Lung (tissue), 12 donors: Measurements from ENCODE around the gene ASTN2. TPM values are rescaled to one million over a fixed set of nuclear protein-coding genes. Genes with fewer than 3 reads are reported as not detected.
A peak's percentile ranks its signal among the peaks of the same experiment; 100 is the strongest.

Experiments
- ATAC-seq: fragments of 200-7000 bp; cut with Tn5 transposase; one replicate; pipeline ENCODE4 v1.9.1; 2020; ENCODE audit warnings: moderate number of reproducible peaks; ENCODE audit not compliant: insufficient read depth, low FRiP score
- DNase-seq, 3 donors: peaks; one replicate each; pipeline ENCODE4 v3.0.0-alpha.2; 2013 to 2017
- H3K27ac ChIP-seq, 2 donors: one replicate each; pipeline ENCODE4 v1.5.1; 2013; ENCODE audit warnings: mild to moderate bottlenecking in 2 of 2, moderate library complexity in 2 of 2, control low read depth in 1 of 2, inconsistent platforms in 1 of 2, low read depth in 1 of 2, low read length in 1 of 2
- H3K27me3 ChIP-seq, 3 donors: one replicate each; pipeline ENCODE4 v1.5.1; 2013; ENCODE audit warnings: low read length in 2 of 3; ENCODE audit not compliant: control insufficient read depth in 3 of 3, insufficient read depth in 3 of 3
- H3K36me3 ChIP-seq, 4 donors: one replicate each; pipeline ENCODE4 v1.5.1; 2013; ENCODE audit warnings: low read length in 4 of 4, mild to moderate bottlenecking in 1 of 4, moderate library complexity in 1 of 4; ENCODE audit not compliant: control insufficient read depth in 4 of 4, insufficient read depth in 4 of 4
- H3K4me1 ChIP-seq, 5 donors: one replicate each; pipeline ENCODE4 v1.5.1; 2013; ENCODE audit warnings: low read length in 5 of 5, mild to moderate bottlenecking in 2 of 5, moderate library complexity in 1 of 5; ENCODE audit not compliant: control insufficient read depth in 5 of 5, insufficient read depth in 5 of 5
- H3K4me3 ChIP-seq: one replicate; pipeline ENCODE4 v1.5.1; 2013; ENCODE audit warnings: mild to moderate bottlenecking, control low read depth, moderate library complexity
- H3K9ac ChIP-seq, 2 donors: one replicate each; pipeline ENCODE4 v1.5.1; 2013; ENCODE audit warnings: low read length in 2 of 2, control low read depth in 1 of 2; ENCODE audit not compliant: insufficient read depth in 1 of 2
- H3K9me3 ChIP-seq, 4 donors: one replicate each; pipeline ENCODE4 v1.5.1; 2013; ENCODE audit warnings: low read length in 3 of 4, mild to moderate bottlenecking in 1 of 4, moderate library complexity in 1 of 4; ENCODE audit not compliant: control insufficient read depth in 4 of 4, insufficient read depth in 3 of 4
- WGBS, 2 donors: extraction: QIAGEN DNeasy Blood & Tissue Kit; methylation state at CpG; one replicate each; pipeline ENCODE4 v1.1.7; 2013; 5-methylcytosine and 5-hydroxymethylcytosine counted together
- polyA plus RNA-seq, 2 donors: library from polyadenylated mRNA; stranded (reverse); fragments of 200-250 nt; gene quantifications; one replicate each; pipeline ENCODE4 v1.2.1, GENCODE V29; 2013
- total RNA-seq, 2 donors: library from RNA; depleted of rRNA in 1 of 2; stranded (reverse); fragments of >200 nt in 1 of 2; gene quantifications; one replicate each; pipeline ENCODE4 v1.2.1, GENCODE V29; 2014 to 2021
- TF ChIP-seq, protein P1 (sequence below): IDR thresholded peaks from 2 replicates; pipeline ENCODE4 v1.5.1; 2012; ENCODE audit warnings: mild to moderate bottlenecking; ENCODE audit errors: control extremely low read depth, extremely low read depth
- donor health status: control.
- donor health status: control.
- donor health status: Bipolar disorder and iron deficiency.
- donor health status: healthy.
- donor health status: DM: yes; HTN: yes; CAD: no.

The ASTN2 gene
- total and polyA plus RNA-seq, 4 donors = 1.4 to 7.0 (median 3.3) TPM

DNA sequence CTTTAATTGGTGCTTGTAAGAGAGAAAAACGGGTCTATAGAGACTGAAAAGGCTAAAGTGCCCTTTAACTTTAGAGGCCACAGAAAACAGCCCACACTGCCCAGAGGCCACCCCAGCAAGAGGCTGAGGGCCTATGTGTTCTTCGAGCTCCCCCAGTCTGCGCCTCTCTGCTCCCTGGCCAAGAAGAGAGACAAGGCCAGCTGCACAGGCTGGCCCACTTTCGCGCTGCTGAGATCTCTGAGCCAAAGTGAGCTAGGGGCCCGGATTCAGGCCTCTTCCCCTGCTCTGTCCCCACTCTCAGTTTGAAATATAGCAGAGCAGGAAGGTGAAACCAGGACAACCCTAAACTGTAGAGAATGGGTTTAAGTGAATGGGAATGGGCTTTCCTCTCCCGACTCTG is 859.7 kb downstream of the ASTN2 start:
- Histone ChIP-seq H3K9ac (no peak overlapping the region), H3K4me1 (peaks cover 0 to 30% (median 0%) of the 10 kb centered on the region in 5 donors), H3K36me3 (no peaks in the 10 kb centered on the region), H3K27ac (no peak overlapping the region), H3K27me3 (no peaks in the 10 kb centered on the region), H3K4me3 (no peak overlapping the region), H3K9me3 (no peaks in the 10 kb centered on the region)
- TF ChIP-seq, protein P1, sequence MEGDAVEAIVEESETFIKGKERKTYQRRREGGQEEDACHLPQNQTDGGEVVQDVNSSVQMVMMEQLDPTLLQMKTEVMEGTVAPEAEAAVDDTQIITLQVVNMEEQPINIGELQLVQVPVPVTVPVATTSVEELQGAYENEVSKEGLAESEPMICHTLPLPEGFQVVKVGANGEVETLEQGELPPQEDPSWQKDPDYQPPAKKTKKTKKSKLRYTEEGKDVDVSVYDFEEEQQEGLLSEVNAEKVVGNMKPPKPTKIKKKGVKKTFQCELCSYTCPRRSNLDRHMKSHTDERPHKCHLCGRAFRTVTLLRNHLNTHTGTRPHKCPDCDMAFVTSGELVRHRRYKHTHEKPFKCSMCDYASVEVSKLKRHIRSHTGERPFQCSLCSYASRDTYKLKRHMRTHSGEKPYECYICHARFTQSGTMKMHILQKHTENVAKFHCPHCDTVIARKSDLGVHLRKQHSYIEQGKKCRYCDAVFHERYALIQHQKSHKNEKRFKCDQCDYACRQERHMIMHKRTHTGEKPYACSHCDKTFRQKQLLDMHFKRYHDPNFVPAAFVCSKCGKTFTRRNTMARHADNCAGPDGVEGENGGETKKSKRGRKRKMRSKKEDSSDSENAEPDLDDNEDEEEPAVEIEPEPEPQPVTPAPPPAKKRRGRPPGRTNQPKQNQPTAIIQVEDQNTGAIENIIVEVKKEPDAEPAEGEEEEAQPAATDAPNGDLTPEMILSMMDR = no peak
- ATAC-seq (no peak), DNase-seq (peak; percentile 68 to 84 (median 72))
- 84 to 93% methylated on average over 7 of the region's 7 CpGs for WGBS, 2 donors

GRCh38 chr9:116550696-116551436 is 864.0 kb downstream of the ASTN2 start:
- Histone ChIP-seq H3K4me3 (no peak overlapping the region), H3K9me3 (no peaks in the 10 kb centered on the region), H3K27ac (peak overlapping the region in 1 of 2 donors; percentile 48), H3K9ac (no peak overlapping the region), H3K36me3 (no peaks in the 10 kb centered on the region), H3K4me1 (peaks cover 0 to 40% (median 0%) of the 10 kb centered on the region in 5 donors), H3K27me3 (no peaks in the 10 kb centered on the region)
- TF ChIP-seq, protein P1 = no peak
- DNase-seq = peak; percentile 72 to 93 (median 83)
- ATAC-seq = no peak
- WGBS, 2 donors = 33 to 37% methylated on average over 3 of the region's 3 CpGs

- H3K9me3 ChIP-seq = no peaks in the 10 kb centered on the region
- peaks cover 0 to 31% (median 0%) of the 10 kb centered on the region in 5 donors for H3K4me1 ChIP-seq
- 65 to 72% methylated on average over 5 of the region's 5 CpGs for WGBS, 2 donors
- no peak overlapping the region for H3K4me3 ChIP-seq
- peak overlapping the region in 1 of 2 donors; percentile 48 for H3K27ac ChIP-seq
- DNase-seq (no peak), ATAC-seq (no peak)
- no peak overlapping the region for H3K9ac ChIP-seq
- no peaks in the 10 kb centered on the region for H3K27me3 ChIP-seq
- TF ChIP-seq, protein P1 = no peak
- H3K36me3 ChIP-seq = no peaks in the 10 kb centered on the region
Observed at GRCh38 chr9:116549786-116550660, 864.8 kb downstream of the ASTN2 start.
